Gastroesophageal sphincter (tissue), 4 donors: ENCODE data around the gene CDC7. TPM values are rescaled to one million over a fixed set of nuclear protein-coding genes. Genes with fewer than 3 reads are reported as not detected.
A peak's percentile ranks its signal among the peaks of the same experiment; 100 is the strongest.

Source experiments
- ATAC-seq: fragments of 150-250 bp; one replicate; pipeline ENCODE4 v1.9.1; 2016; ENCODE audit warnings: mild to moderate bottlenecking, moderate library complexity
- H3K27ac ChIP-seq, 4 donors: fragments of 200-600 bp; sonication (generic) in 3 of 4; 1 replicate in 3 of 4; 2 replicates in 1 of 4; pipeline ENCODE4 v1.5.1; 2016 to 2019
- H3K27me3 ChIP-seq: fragments of 200-600 bp; sonication (generic); one replicate; pipeline ENCODE4 v1.5.1; 2019
- H3K36me3 ChIP-seq, 2 donors: fragments of 200-600 bp; sonication (generic); one replicate each; pipeline ENCODE4 v1.5.1; 2019; ENCODE audit warnings: control low read depth in 1 of 2
- H3K4me1 ChIP-seq, 3 donors: fragments of 200-600 bp; sonication (generic); 1 replicate in 2 of 3; 2 replicates in 1 of 3; pipeline ENCODE4 v1.5.1; 2016 to 2019; ENCODE audit warnings: control low read depth in 2 of 3
- H3K4me3 ChIP-seq, 2 donors: fragments of 200-600 bp; sonication (generic); one replicate each; pipeline ENCODE4 v1.5.1; 2019; ENCODE audit warnings: mild to moderate bottlenecking in 1 of 2, moderate library complexity in 1 of 2
- H3K9me3 ChIP-seq, 3 donors: fragments of 200-600 bp; sonication (generic); one replicate each; pipeline ENCODE4 v1.5.1; 2017 to 2019; ENCODE audit warnings: control low read depth in 2 of 3
- CTCF ChIP-seq, 4 experiments: fragments of 200-600 bp in 2 of 4; fragments of 450-650 bp in 2 of 4; sonication (generic) in 1 of 4; IDR thresholded peaks; one replicate each; pipeline ENCODE4 v1.5.1; 2017 to 2019; ENCODE audit warnings: antibody characterized with exemption in 4 of 4, mild to moderate bottlenecking in 2 of 4, moderate library complexity in 2 of 4
- EP300 ChIP-seq: sonication (generic); formaldehyde crosslinking; IDR thresholded peaks from one replicate; pipeline ENCODE4 v1.6.1; 2017; ENCODE audit warnings: antibody characterized with exemption, mild to moderate bottlenecking
- POLR2A ChIP-seq, 2 donors: fragments of 450-650 bp; IDR thresholded peaks; one replicate each; pipeline ENCODE4 v1.6.1; 2017; ENCODE audit warnings: antibody characterized with exemption in 2 of 2, mild to moderate bottlenecking in 2 of 2, moderate library complexity in 1 of 2
- POLR2AphosphoS5 ChIP-seq: sonication (generic); formaldehyde crosslinking; IDR thresholded peaks from one replicate; pipeline ENCODE4 v1.6.1; 2017; ENCODE audit warnings: antibody characterized with exemption
- WGBS, 2 donors: methylation state at CpG; one replicate each; pipeline ENCODE4 v1.1.5; 2018; ENCODE audit warnings: low coverage in 1 of 2; 5-methylcytosine and 5-hydroxymethylcytosine counted together
- total RNA-seq, 4 donors: library from RNA; depleted of rRNA; stranded (reverse); fragments of >200 nt; gene quantifications; one replicate each; pipeline ENCODE4 v1.1.0, GENCODE V29; 2016

CDC7 gene
- total RNA-seq, 4 donors from 2014 or later = 0.31 to 3.2 (median 1.4) TPM

- peaks cover 0 to 19% (median 0%) of the 10 kb centered on the region in 3 donors for H3K4me1 ChIP-seq
- H3K27me3 ChIP-seq = no peaks in the 10 kb centered on the region
- no peaks in the 10 kb centered on the region for H3K9me3 ChIP-seq
- WGBS, 2 donors = 56 to 82% methylated on average over 2 of the region's 3 CpGs
- TF ChIP-seq EP300 = no peak
- TF ChIP-seq POLR2A (IDR thresholded peaks at IDR 0.05) = no peak
- no peak for TF ChIP-seq POLR2AphosphoS5
- TF ChIP-seq CTCF (IDR thresholded peaks at IDR 0.05) = no peak
- H3K36me3 ChIP-seq = no peaks in the 10 kb centered on the region
- H3K4me3 ChIP-seq = no peak overlapping the region
- no peak for ATAC-seq
- no peak overlapping the region for H3K27ac ChIP-seq
Observed at GRCh38 chr1:91548376-91549040, 47.9 kb downstream of the CDC7 start.

- no peak overlapping the region for H3K27ac ChIP-seq
- no peaks in the 10 kb centered on the region for H3K36me3 ChIP-seq
- H3K4me1 ChIP-seq = peaks cover 0 to 21% (median 0%) of the 10 kb centered on the region in 3 donors
- no peak for ATAC-seq
- 29 to 47% methylated on average over 2 of the region's 2 CpGs for WGBS, 2 donors
- TF ChIP-seq POLR2A (IDR thresholded peaks at IDR 0.05) (no peak), POLR2AphosphoS5 (no peak), EP300 (no peak), CTCF (IDR thresholded peaks at IDR 0.05) (no peak)
- H3K4me3 ChIP-seq = no peak overlapping the region
- H3K27me3 ChIP-seq = no peaks in the 10 kb centered on the region
- H3K9me3 ChIP-seq = no peaks in the 10 kb centered on the region
Observed at GRCh38 chr1:91549041-91549735, 48.5 kb downstream of the CDC7 start.

DNA sequence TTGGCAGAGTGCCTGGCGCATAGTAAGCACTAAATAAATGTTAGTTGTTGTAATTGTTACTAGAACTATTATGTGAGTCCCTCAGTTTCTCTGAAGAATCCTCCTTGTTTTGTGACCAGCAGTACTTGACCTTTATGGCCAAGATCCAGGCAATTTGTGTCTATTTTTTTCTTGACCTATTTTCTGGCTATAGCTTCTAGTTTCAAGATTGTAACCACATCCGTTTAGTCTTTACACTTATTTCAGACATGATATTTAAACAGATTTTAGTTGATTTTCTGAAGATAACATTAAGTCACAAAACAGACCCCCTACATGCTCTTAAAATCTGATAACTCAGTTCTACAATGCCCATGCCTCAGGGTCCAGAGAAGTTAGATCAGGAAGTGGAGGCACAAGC is 50.3 kb downstream of the CDC7 start:
- TF ChIP-seq CTCF (IDR thresholded peaks at IDR 0.05) = no peak
- no peak for TF ChIP-seq EP300
- TF ChIP-seq POLR2AphosphoS5 = no peak
- TF ChIP-seq POLR2A (IDR thresholded peaks at IDR 0.05) = no peak
- Histone ChIP-seq H3K27me3 (no peaks in the 10 kb centered on the region), H3K4me3 (no peak overlapping the region), H3K36me3 (no peaks in the 10 kb centered on the region), H3K9me3 (no peaks in the 10 kb centered on the region), H3K27ac (no peak overlapping the region), H3K4me1 (peaks cover 0 to 26% (median 3%) of the 10 kb centered on the region in 3 donors)
- ATAC-seq = no peak
- 76 to 84% methylated on average over 2 of the region's 2 CpGs for WGBS, 2 donors

GRCh38 chr1:91552091-91552490 is 51.4 kb downstream of the CDC7 start:
- H3K4me1 ChIP-seq = peaks cover 0 to 29% (median 3%) of the 10 kb centered on the region in 3 donors
- no peaks in the 10 kb centered on the region for H3K36me3 ChIP-seq
- H3K9me3 ChIP-seq = no peaks in the 10 kb centered on the region
- no peaks in the 10 kb centered on the region for H3K27me3 ChIP-seq
- TF ChIP-seq POLR2AphosphoS5 (no peak), CTCF (IDR thresholded peaks at IDR 0.05) (no peak), POLR2A (IDR thresholded peaks at IDR 0.05) (no peak), EP300 (no peak)
- peak overlapping the region in 1 of 4 donors; percentile 44 for H3K27ac ChIP-seq
- H3K4me3 ChIP-seq = no peak overlapping the region
- no peak for ATAC-seq

GRCh38 chr1:91552596-91552995 is 51.9 kb downstream of the CDC7 start:
- no peaks in the 10 kb centered on the region for H3K36me3 ChIP-seq
- WGBS, 2 donors = 68 to 78% methylated on average over 2 of the region's 2 CpGs
- ATAC-seq = no peak
- peak overlapping the region in 1 of 4 donors; percentile 44 for H3K27ac ChIP-seq
- peaks cover 0 to 31% (median 3%) of the 10 kb centered on the region in 3 donors for H3K4me1 ChIP-seq
- H3K4me3 ChIP-seq = no peak overlapping the region
- no peaks in the 10 kb centered on the region for H3K9me3 ChIP-seq
- TF ChIP-seq EP300 = no peak
- no peak for TF ChIP-seq CTCF (IDR thresholded peaks at IDR 0.05)
- TF ChIP-seq POLR2A (IDR thresholded peaks at IDR 0.05) = no peak
- H3K27me3 ChIP-seq = no peaks in the 10 kb centered on the region
